ENCODE data around the gene CTU1. TPM values are rescaled to one million over a fixed set of nuclear protein-coding genes. Genes with fewer than 3 reads are reported as not detected.

Gene CTU1
- total RNA-seq, 2 experiments from 2014 or later: 10.6 to 11.1 TPM

GRCh38 chr19:51081476-51081875, 26.7 kb downstream of the CTU1 start:
- no peak for TF ChIP-seq CTCF (IDR thresholded peaks at IDR 0.05)

DNA sequence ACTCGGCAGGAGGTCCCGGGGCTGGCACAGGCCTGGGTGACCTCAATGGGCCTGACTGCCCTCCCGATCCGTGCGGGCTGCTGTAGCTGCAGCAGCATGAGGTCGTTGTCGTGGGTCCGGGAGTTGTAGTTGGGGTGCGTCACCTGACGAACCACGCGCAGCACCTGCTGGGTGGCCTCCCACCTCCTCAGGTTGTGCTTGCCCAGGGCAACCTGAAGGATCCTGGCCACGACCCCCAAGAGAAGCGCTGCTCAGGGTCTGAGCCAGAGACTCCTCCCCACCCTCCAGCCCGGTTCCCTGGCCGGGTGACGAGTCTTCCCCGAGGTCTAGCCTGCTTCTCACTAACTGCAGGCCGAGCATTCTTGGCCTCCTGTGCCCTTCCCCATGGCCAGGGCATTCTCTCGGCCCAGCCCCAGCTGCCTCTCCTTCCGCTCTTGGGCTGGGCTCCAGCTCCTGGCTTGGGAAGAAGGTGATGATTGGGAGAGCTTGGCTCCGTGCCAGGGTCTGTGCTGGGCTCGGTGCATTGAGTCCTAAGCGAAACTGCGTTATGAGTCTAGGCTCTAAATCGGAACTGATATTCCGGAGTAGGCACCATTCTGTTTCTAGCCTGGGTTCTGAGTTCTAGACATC, 28.6 kb downstream of the CTU1 start:
- ChIA-PET POLR2A (no interaction called here), CTCF (interaction anchor here (1.4 kb wide), 1 partner anchor 17 kb away, joined by 5 read pairs; no protein-coding TSS in a partner anchor)
- ATAC-seq (no peak), DNase-seq (no peak)
- Mint-ChIP-seq H3K4me3 (no peak overlapping the region), H3K9me3 (no peaks in the 10 kb centered on the region), H3K4me1 (ENCODE audit: low read depth) (no peaks in the 10 kb centered on the region), H3K36me3 (ENCODE audit: low read depth) (no peaks in the 10 kb centered on the region), H3K27ac (no peak overlapping the region), H3K27me3 (peaks cover 5% of the 10 kb centered on the region)
- no peak for TF ChIP-seq CTCF (IDR thresholded peaks at IDR 0.05)
- intact Hi-C loops (cut with micrococcal nuclease): no loop called here

More at GRCh38 chr19:51081476-51081875, 26.7 kb downstream of the CTU1 start:
- peaks cover 5% of the 10 kb centered on the region for H3K27me3 Mint-ChIP-seq
- no peaks in the 10 kb centered on the region for H3K4me1 Mint-ChIP-seq (ENCODE audit: low read depth)
- POLR2A ChIA-PET: interaction anchor here (0.6 kb wide), 1 partner anchor 12 kb away, joined by 3 read pairs; no protein-coding TSS in a partner anchor
- ATAC-seq (no peak), DNase-seq (no peak)
- no peaks in the 10 kb centered on the region for H3K36me3 Mint-ChIP-seq (ENCODE audit: low read depth)
- no peak overlapping the region for H3K4me3 Mint-ChIP-seq
- CTCF ChIA-PET: interaction anchor here (1.3 to 1.4 kb wide), 2 partner anchors 13 to 77 kb away, joined by 3 to 4 read pairs; no protein-coding TSS in a partner anchor
- no peaks in the 10 kb centered on the region for H3K9me3 Mint-ChIP-seq
- intact Hi-C loops (cut with micrococcal nuclease): no loop called here
- H3K27ac Mint-ChIP-seq: no peak overlapping the region

- intact Hi-C loops (cut with micrococcal nuclease): no loop called here
- Mint-ChIP-seq H3K4me3 (no peak overlapping the region), H3K4me1 (ENCODE audit: low read depth) (no peaks in the 10 kb centered on the region), H3K27ac (no peak overlapping the region), H3K27me3 (peaks cover 5% of the 10 kb centered on the region), H3K9me3 (no peaks in the 10 kb centered on the region), H3K36me3 (ENCODE audit: low read depth) (no peaks in the 10 kb centered on the region)
- no peak for TF ChIP-seq CTCF (IDR thresholded peaks at IDR 0.05)
- CTCF ChIA-PET: no interaction called here
- DNase-seq (no peak), ATAC-seq (no peak)
- POLR2A ChIA-PET: no interaction called here
Observed at GRCh38 chr19:51078731-51079130, 29.5 kb downstream of the CTU1 start.

DNA sequence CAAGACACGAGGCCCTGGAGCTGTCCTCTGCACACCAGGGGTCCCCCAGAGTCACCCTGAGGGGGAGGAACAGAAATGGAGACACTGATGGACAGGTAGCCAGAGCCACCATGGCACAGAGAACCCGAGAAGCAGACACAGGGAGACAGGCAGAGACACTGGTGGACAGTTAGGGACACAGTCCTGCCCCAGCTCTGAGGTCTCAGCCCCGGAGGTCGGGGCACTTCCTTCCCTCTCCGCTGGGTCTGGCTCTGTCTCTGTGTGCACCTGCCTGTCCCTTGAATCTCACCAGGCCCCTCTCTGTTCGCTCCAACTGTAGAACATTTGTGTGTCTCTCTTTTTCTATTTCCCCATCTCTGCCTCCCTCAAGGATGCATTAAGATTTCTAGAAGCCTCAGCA, 30.1 kb downstream of the CTU1 start:
- Mint-ChIP-seq H3K27me3 (peaks cover under 1% of the 10 kb centered on the region), H3K4me3 (no peak overlapping the region), H3K27ac (no peak overlapping the region), H3K36me3 (ENCODE audit: low read depth) (no peaks in the 10 kb centered on the region), H3K9me3 (peaks cover 3% of the 10 kb centered on the region), H3K4me1 (ENCODE audit: low read depth) (no peaks in the 10 kb centered on the region)
- ChIA-PET CTCF (no interaction called here), POLR2A (no interaction called here)
- DNase-seq (no peak), ATAC-seq (no peak)
- intact Hi-C loops (cut with micrococcal nuclease): no loop called here
- no peak for TF ChIP-seq CTCF (IDR thresholded peaks at IDR 0.05)

- DNase-seq (no peak), ATAC-seq (no peak)
- no peak for TF ChIP-seq CTCF (IDR thresholded peaks at IDR 0.05)
- no peak overlapping the region for H3K4me3 Mint-ChIP-seq
- H3K27ac Mint-ChIP-seq: no peak overlapping the region
- no peaks in the 10 kb centered on the region for H3K4me1 Mint-ChIP-seq (ENCODE audit: low read depth)
- peaks cover 3% of the 10 kb centered on the region for H3K9me3 Mint-ChIP-seq
- H3K36me3 Mint-ChIP-seq (ENCODE audit: low read depth): no peaks in the 10 kb centered on the region
- CTCF ChIA-PET: no interaction called here
- no peaks in the 10 kb centered on the region for H3K27me3 Mint-ChIP-seq
- intact Hi-C loops (cut with micrococcal nuclease): no loop called here
- POLR2A ChIA-PET: no interaction called here
Observed at GRCh38 chr19:51076631-51077213, 31.5 kb downstream of the CTU1 start.
